CD4-positive, alpha-beta T cell treated with Interleukin-4 for 4 hours (primary cell): ENCODE results near the gene RETREG1.

ENCODE experiments used
- DNase-seq: peaks from one replicate; pipeline ENCODE4 v3.0.0-alpha.2; 2020

RETREG1 gene

GRCh38 chr5:16579142-16579847 lies 37.5 kb downstream of the RETREG1 start:
- DNase-seq: no peak

DNA sequence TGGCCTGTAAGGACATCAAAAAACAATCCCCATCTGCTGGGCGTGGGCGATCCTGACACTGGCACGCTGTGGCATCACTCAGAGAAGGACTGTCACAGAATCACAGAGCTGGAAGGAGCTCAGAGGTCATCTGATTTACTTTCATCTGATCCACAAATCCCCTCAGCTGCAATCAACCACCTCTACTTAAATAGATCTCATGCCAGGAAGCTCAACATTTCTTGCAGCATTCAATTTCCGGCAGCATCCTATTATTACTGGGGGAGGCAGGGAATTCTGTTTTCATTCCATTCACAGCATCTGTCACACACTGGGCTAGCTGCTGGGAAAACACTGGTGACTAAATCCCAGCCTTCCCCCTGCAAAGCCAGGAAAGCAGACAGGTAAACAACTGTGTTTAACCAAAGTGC lies 38.3 kb downstream of the RETREG1 start:
- DNase-seq: no peak

- no peak for DNase-seq
Observed at GRCh38 chr5:16577677-16578076, 39.1 kb downstream of the RETREG1 start.

DNA sequence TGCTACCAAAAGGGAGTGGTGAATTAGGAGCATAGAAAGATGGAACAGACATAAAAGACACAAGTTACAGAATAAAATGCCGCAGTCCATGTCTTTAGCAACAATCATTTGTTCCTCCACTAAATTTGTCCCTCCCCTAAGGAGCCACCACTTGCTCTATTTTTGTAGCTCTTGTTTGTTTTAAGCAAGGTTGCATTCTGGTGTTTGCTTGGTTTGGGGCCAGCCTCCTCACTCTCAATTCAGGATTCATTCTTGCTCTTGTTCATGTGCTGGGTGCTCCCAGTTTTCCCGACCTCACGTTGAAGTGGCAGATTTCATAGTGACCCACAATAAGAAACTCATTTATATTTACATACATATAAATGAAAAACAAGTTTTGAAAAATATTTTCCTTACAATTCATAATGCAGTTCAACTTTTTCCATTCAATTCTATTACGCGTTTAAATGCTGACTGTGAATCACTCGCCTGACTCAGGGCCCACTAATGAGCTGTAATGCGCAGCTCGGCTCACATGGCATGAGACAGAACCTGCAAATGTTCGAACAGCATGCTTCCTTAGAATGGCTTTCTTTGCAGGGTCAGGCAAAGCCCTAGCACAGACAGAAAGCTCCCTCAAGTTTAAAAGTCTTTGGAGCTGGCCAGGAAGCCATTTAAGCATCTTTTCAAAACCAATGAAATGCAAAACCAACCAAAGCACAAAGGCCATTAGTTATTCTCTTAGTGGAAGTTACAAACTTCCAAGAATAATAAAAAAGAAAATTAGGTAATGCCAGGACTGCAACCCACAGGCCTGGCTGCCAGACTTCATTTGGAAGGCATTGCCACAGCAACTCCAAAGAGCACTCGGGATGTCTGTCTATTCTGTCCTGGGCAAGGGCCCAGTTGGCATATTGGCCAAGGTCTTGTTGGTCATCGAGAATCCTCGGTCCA lies 41.7 kb downstream of the RETREG1 start:
- DNase-seq: no peak

DNA sequence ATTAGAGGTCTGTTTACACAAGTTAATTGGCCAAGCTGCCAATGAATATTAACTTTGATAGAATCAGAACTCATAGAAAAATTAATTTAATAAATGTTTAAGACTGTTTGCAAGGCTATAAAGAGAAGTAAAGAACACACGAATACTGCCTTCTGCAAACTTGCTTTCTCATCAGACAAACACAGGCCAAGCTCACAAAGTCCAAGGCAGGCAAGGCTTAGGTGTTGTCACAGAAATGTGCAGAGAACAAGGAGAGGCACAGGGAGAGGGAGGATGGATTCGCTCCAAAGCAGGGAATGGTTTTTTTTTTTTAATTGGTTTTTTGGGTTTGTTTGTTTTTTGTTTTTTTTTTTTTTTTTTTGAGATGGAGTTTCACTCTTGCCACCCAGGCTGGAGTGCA lies 43.4 kb downstream of the RETREG1 start:
- DNase-seq: no peak

GRCh38 chr5:16572289-16573015 lies 44.3 kb downstream of the RETREG1 start:
- DNase-seq: no peak

DNA sequence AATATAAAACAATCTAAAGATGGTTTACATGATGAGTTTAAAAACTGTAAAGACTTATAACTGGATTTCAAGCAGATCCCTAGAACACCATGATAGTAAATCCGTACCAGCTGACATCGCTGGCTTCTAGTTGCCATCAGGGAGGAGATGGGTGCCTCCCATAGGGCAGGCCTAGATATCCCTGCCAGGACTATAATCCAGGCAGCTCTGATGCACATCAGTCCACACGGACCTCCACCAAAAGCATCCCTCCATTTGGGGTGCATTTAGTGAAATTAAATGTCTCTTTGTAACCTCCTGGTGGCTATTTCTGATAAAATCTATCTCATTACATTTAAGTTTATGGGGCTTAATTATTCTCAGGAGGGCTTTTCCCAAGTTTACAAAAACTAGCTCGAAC lies 45.8 kb downstream of the RETREG1 start:
- no peak for DNase-seq

- no peak for DNase-seq
Observed at GRCh38 chr5:16570121-16570815, 46.5 kb downstream of the RETREG1 start.

DNA sequence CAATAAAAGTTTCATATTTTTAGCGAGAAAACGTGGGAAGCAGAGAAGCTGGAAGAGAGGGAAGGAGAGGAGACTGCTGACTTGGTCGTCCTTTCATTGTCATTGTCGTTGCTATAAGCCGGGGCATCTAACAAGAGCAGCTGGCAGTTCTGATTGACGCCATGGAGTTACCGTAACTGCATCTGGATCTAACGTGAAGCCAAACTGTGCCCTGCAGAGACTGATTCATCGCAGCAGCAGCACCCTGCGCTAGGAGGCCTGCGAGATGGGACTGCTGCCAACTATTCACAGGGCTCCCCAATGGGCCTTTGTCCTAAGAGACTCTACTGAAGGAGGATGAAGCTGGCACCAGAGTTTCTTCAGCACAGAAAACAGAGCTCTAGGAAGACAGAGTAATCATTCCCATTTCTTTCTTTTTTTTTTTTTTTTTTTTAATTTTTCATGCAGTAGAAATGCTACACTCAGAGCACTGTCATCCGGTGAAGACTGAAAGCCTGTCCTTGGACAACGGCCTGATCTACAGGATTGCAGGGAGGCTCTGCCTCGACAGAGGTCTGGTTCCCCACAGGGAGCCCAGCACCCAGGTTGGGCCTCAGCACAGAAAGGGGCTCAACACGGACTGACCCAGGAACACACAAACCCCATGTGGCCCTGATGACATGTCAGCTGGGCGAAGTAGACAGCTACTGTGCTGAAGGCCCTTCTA lies 47.8 kb downstream of the RETREG1 start:
- DNase-seq: no peak

DNA sequence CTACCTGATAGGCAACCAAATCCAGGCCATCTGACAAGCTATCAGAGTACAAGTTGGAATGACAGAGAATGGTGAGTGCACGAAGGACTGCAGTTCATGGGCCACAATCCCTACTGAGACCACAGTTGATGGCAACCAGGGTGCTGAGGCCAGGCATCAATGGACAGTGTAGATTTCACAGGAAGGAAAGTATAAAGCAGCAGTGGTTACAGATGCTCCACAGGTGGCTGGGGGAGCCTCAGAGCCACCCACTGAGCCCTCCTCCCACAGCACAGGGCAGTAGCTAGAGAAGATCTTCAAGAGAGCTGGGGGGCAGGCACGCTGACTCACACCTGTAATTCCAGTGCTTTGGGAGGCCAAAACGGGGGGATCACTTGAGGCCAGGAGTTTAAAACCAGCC lies 49.4 kb downstream of the RETREG1 start:
- DNase-seq: no peak

- no peak for DNase-seq
Observed at GRCh38 chr5:16565118-16565517, 51.7 kb downstream of the RETREG1 start.

DNA sequence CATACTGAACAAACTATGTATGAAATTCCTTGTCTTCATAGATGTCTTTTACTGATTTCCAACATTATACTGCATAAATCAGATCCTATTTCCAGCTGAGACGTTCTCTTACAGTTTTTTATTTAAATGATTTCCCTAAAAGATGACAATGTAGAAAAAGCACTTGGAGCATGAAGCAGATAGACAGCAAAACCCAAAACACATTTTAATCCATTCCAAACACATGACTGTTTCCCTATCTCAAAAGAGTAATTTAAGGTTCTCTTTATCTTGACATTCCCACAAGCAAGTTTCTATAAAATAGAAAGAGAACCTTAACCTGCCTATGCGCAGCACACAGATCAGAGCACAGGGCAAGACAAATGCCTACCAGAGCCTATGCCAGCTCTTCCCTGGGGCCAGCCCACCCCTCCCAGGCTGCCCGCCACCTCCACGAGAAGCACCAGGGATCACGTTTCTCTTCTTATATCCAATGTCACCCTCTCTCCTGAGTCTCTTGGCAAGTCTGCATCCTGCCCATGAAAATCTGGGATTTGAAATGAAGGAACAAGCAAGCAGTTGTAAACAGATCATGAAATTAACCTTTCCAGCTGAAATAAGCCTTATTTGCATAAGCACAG lies 52.4 kb downstream of the RETREG1 start:
- no peak for DNase-seq

DNA sequence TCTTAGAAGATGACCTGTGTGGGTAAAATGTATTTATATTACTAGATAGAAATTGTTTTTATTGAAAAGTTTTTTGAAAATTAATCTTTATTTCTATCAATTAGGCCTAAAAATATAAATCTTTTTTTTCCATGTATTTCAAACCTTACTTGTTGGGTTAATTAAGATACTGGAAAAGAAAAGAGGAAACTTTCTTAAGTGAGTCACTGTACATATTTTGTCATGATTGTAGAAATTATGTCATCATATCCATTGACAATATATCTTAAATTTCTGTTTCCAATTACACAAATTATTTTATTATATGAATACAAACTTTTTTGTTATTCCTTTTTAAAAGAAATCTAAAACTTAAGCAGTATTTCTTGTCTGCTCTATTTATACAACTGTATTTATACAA lies 53.1 kb downstream of the RETREG1 start:
- no peak for DNase-seq

DNA sequence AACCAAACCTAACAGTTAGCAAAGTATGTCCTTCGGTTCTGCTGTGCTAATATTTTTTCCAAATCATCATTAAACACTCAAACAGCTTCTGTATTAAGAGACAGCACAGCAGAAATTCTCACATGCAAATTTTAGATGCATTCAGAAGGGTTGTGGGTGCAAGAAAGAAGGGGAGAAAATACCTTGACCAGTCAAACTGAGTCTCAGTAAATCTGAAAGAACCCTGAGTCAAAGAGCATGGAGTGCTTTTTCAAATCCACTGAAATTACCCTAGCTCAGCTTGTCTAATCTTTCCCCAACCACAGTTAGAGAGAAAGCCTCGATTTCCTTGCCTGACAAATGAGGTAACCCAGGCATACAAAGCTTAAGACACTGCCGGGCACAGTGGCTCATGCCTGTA lies 55.1 kb downstream of the RETREG1 start:
- no peak for DNase-seq

DNA sequence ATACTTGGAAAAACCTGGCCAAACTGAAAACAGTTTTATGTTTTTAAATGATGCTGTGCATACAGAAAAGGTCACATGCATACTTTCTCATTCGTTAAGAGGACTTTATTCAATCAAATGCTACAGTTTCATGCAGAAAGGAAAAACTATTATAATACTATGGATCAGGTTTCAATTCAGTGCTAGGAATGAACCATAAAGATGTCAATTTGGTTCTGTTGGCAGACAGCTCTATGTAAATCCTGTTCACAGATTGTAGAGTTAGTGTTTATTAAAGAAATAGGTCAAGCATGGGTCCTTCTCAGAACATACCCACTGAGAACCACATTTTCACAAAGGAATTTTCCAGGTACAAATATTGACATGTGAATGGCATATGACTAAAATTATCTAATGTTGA lies 57.1 kb downstream of the RETREG1 start:
- DNase-seq: no peak

DNA sequence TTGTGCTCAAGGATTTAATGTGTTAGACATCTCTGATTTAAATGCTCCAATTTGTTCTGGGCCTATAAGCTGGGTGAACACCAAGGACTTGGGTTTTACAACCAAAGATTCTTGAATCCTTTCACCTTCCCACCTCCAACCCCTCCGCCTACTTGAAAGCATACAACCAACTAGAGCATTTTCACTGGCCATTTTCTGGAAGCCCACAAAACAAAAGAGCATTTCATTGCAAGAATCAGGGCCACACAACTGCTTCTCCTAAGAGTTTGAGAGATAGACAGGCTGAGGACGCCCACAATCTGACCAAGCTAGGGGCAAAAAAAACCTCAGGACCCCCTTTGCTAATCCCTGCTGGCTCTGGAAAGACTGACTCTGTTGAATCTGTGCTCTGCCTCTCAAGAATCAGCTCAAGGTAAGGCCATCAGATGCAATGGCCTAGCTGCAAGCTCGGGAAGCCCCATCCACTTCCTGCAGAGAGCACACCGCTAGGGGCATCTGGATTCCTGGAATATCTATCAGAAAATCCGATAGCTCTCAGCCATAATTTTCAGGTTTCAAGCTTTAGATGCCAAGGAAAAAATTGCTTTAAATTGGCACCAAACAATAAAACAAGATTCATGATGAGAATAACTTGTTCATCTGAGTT lies 57.7 kb downstream of the RETREG1 start:
- no peak for DNase-seq

- no peak for DNase-seq
Observed at GRCh38 chr5:16557477-16557876, 59.3 kb downstream of the RETREG1 start.

DNA sequence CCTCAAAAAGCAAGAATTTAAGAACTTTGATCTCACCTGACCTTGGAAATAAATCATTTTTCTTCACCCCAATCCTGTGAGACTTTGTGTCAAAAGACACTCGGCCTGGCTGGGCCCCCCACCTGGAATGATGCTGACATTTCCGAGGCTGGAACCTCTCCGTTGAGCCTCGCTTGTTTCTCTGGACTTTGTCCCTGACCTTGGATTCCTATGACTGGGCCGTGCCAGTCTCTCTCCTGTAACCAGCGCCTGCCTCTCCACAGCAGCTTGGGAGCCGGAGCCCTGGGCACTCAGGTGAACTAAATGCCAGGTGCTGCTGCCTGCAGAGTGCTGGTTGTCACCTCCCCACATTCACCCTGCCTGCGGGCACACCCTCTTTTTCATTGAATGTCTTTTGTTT lies 62.7 kb downstream of the RETREG1 start:
- DNase-seq: no peak

GRCh38 chr5:16552666-16553343 lies 64.0 kb downstream of the RETREG1 start:
- DNase-seq: no peak

DNA sequence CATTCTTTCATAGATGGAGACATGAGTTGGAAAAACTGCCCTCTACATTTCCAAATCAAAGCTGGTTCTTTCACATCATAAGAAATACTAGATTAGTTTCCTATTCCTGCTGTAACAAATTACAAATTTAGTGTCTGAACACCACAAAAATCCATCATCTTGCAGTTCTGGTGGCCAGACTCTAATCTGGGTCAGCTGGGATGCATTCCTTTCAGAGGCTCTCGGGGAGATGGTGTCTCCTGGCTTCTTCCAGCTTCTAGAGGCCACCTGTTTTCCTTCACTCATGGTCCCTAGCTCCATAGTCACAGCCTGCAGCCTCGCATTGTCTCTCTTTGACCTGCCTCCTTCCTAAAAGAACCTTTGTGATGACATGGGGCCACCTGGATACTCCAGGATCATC lies 65.2 kb downstream of the RETREG1 start:
- no peak for DNase-seq
